GM12865 (cell line): Measurements from ENCODE around the gene PDE4C.

ENCODE experiments used
- DNase-seq: peaks from one replicate; pipeline ENCODE4 v3.0.0; 2010; ENCODE audit warnings: low read depth
- H3K4me3 ChIP-seq: 2 replicates; pipeline ENCODE4 v1.5.1; 2011; ENCODE audit warnings: mild to moderate bottlenecking, low read depth, low read length, control low read depth
- TF ChIP-seq, protein P1 (sequence below): IDR thresholded peaks from 2 replicates; pipeline ENCODE4 v1.5.1; 2011; ENCODE audit warnings: low read length, control low read depth, low read depth, inconsistent platforms; ENCODE audit not compliant: insufficient read depth; ENCODE audit errors: missing control alignments

The PDE4C gene

GRCh38 chr19:18262917-18263316, 36.7 kb upstream of the PDE4C start:
- DNase-seq, result no peak
- no peak overlapping the region for H3K4me3 ChIP-seq
- TF ChIP-seq, protein P1, sequence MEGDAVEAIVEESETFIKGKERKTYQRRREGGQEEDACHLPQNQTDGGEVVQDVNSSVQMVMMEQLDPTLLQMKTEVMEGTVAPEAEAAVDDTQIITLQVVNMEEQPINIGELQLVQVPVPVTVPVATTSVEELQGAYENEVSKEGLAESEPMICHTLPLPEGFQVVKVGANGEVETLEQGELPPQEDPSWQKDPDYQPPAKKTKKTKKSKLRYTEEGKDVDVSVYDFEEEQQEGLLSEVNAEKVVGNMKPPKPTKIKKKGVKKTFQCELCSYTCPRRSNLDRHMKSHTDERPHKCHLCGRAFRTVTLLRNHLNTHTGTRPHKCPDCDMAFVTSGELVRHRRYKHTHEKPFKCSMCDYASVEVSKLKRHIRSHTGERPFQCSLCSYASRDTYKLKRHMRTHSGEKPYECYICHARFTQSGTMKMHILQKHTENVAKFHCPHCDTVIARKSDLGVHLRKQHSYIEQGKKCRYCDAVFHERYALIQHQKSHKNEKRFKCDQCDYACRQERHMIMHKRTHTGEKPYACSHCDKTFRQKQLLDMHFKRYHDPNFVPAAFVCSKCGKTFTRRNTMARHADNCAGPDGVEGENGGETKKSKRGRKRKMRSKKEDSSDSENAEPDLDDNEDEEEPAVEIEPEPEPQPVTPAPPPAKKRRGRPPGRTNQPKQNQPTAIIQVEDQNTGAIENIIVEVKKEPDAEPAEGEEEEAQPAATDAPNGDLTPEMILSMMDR, result no peak

DNA sequence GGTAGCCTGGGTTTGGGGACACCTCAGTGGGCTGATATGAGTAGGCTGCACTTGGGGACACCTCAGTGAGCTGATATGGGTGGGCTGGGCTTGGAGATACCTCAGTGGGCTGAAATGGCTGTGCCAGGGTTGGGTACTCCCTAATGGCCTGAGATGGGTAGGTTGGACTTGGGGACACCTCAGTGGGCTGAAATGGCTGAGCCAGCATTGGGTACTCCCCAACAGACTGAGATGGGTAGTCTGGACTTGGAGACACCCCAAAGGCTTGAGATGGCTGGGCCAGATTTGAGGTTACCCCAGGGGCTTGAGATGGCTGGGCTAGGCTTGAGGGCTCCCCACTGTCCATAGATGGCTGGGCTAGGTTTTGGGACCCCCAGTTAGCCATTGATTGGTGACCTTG, 35.9 kb upstream of the PDE4C start:
- no peak overlapping the region for H3K4me3 ChIP-seq
- TF ChIP-seq, protein P1, result no peak
- DNase-seq, result no peak

DNA sequence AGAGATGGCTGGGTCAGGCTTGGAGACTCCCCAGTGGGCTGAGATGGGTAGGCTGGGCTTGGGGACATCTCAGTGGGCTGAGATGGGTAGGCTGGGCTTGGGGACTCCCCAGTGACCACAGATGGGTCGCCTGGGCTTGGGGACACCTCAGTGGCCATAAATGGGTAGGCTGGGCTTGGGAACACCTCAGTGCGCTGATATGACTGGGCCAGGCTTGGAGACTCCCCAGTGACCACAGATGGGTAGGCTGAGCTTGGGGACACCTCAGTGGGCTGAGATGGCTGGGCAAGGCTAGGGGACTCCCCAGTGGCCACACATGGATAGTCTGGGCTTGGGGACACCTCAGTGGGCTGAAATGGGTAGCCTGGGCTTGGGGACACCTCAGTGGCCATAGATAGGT, 35.2 kb upstream of the PDE4C start:
- no peak overlapping the region for H3K4me3 ChIP-seq
- no peak for DNase-seq

DNA sequence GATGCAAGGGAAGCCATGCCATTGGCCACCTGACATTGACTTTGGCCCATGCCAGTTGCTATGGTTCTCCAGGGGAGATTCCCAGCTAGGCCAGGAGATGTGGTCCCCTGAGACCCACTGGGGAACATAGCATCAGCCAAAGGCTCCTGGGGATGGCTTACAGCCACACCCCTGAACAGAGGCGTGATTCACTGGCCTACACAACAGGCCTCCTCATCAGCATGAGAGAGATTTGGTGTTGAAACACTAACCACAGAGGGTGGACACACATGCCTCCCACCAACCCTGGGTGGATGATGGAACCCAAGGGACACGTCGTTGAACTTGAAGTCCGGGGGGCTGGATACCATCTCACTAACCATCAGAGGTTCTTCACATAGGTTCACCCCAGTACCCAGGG, 33.7 kb upstream of the PDE4C start:
- no peak overlapping the region for H3K4me3 ChIP-seq
- TF ChIP-seq, protein P1, result no peak
- no peak for DNase-seq

More for the DNA sequence above, 35.2 kb upstream of the PDE4C start:
- TF ChIP-seq, protein P1, result no peak

DNA sequence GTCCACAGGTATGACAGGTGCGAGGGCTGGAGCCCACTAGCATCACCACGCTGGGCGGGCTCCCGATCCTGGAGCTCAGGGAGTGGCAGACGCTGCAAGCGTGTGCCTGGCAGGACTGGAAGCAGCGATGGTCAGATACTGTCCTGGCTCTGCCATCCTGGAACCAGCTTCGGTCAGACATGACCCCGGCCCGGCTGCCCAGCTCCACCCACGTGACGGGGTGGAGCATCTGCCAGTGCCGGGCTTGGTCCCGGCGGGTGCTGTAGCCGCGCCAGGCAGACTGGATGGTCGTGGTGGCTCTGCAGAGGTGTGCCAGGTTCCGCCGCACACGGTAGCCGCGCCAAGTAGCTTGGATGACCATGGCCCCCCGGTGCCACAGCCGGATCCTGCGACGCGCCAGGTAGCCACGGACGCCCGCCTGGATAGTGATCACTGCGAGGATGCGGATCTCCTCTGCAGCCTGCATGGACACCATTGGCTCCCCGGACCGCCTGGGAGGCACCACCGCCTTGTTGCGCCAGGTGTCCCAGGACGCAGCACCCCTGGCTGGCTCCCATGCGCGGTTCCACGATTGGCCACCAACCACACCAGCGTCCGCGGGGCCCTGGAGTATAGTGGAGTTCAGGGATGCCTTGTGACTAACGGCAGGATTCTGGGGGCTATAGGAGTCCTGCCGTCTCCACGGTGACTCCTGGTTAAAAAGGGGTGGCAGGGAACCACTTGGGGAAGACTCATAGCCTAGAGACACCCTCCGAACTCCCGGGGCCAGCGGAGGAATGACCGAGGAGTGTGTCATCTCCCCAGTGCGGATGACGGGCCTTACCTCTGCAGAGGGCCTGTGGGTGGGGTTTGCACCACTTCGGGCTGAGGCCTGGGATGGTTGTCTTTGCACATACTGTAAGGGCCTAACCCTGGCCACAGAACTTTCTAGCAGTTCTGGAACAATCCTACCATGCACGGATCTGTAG, 31.5 kb upstream of the PDE4C start:
- no peak overlapping the region for H3K4me3 ChIP-seq
- no peak for DNase-seq
- TF ChIP-seq, protein P1, result no peak

GRCh38 chr19:18254546-18255503, 28.6 kb upstream of the PDE4C start:
- TF ChIP-seq, protein P1, result peak; percentile 12
- no peak for DNase-seq
- no peak overlapping the region for H3K4me3 ChIP-seq
